GM23338 (cell line): ENCODE results near the gene HSCB. TPM values are rescaled to one million over a fixed set of nuclear protein-coding genes. Genes with fewer than 3 reads are reported as not detected.

ENCODE experiments used
- ATAC-seq: fragments of 200-7000 bp; cut with Tn5 transposase; 3 replicates; pipeline ENCODE4 v1.9.1; 2020
- DNase-seq: peaks from one replicate; pipeline ENCODE4 v3.0.0-alpha.2; 2015; ENCODE audit warnings: low spot score
- H2AFZ ChIP-seq: fragments of 200-600 bp; sonication (generic); 2 replicates; pipeline ENCODE4 v1.8.0; 2016; ENCODE audit warnings: antibody characterized with exemption, mild to moderate bottlenecking, moderate library complexity
- H3F3A ChIP-seq: fragments of 200-600 bp; sonication (generic); replicated peaks from 2 replicates; pipeline ENCODE4 v1.8.0; 2017; ENCODE audit warnings: antibody characterized with exemption, mixed run types, low read depth
- H3K27ac ChIP-seq: fragments of 200-600 bp; sonication (generic); 2 replicates; pipeline ENCODE4 v1.6.1; 2016; ENCODE audit warnings: low read depth
- H3K27me3 ChIP-seq: fragments of 200-600 bp; sonication (generic); 2 replicates; pipeline ENCODE4 v1.8.0; 2016; ENCODE audit warnings: mild to moderate bottlenecking, mixed run types, moderate library complexity; ENCODE audit not compliant: insufficient read depth
- H3K36me3 ChIP-seq: fragments of 200-600 bp; sonication (generic); 2 replicates; pipeline ENCODE4 v1.8.0; 2016; ENCODE audit warnings: mild to moderate bottlenecking; ENCODE audit not compliant: insufficient read depth
- H3K4me1 ChIP-seq: fragments of 200-600 bp; sonication (generic); 2 replicates; pipeline ENCODE4 v1.8.0; 2016; ENCODE audit warnings: mild to moderate bottlenecking, moderate library complexity; ENCODE audit not compliant: insufficient read depth
- H3K4me2 ChIP-seq: fragments of 200-600 bp; sonication (generic); 2 replicates; pipeline ENCODE4 v1.7.1; 2017; ENCODE audit warnings: mixed run types
- H3K4me3 ChIP-seq: fragments of 200-600 bp; sonication (generic); 2 replicates; pipeline ENCODE4 v1.6.1; 2016; ENCODE audit warnings: mixed run types
- H3K79me2 ChIP-seq: fragments of 200-600 bp; sonication (generic); replicated peaks from 2 replicates; pipeline ENCODE4 v1.8.0; 2017; ENCODE audit warnings: mild to moderate bottlenecking; ENCODE audit not compliant: insufficient read depth
- H3K9me2 ChIP-seq: fragments of 200-600 bp; sonication (generic); 2 replicates; pipeline ENCODE4 v1.8.0; 2017; ENCODE audit not compliant: insufficient read depth
- H4K20me1 ChIP-seq: fragments of 200-600 bp; sonication (generic); replicated peaks from 2 replicates; pipeline ENCODE4 v1.8.0; 2017; ENCODE audit warnings: mild to moderate bottlenecking; ENCODE audit not compliant: insufficient read depth
- H3K27ac Mint-ChIP-seq: 2 replicates; pipeline ENCODE4 v1.8.0; 2020; ENCODE audit warnings: inconsistent platforms, mild to moderate bottlenecking, moderate library complexity, mixed read lengths
- H3K27me3 Mint-ChIP-seq: 3 replicates; pipeline ENCODE4 v1.8.0; 2022; ENCODE audit warnings: low read depth, mild to moderate bottlenecking, moderate library complexity, mixed read lengths, inconsistent platforms; ENCODE audit not compliant: insufficient read depth, poor library complexity
- H3K36me3 Mint-ChIP-seq: 3 replicates; pipeline ENCODE4 v1.8.0; 2021; ENCODE audit warnings: low read depth, mild to moderate bottlenecking, inconsistent platforms, moderate library complexity, mixed read lengths
- H3K4me1 Mint-ChIP-seq: 3 replicates; pipeline ENCODE4 v1.8.0; 2020; ENCODE audit warnings: mild to moderate bottlenecking, inconsistent platforms, mixed read lengths
- H3K4me3 Mint-ChIP-seq: 3 replicates; pipeline ENCODE4 v1.8.0; 2021; ENCODE audit warnings: moderate library complexity, mild to moderate bottlenecking, inconsistent platforms, mixed read lengths
- H3K9me3 Mint-ChIP-seq: 3 replicates; pipeline ENCODE4 v1.8.0; 2020; ENCODE audit warnings: moderate library complexity, mild to moderate bottlenecking, inconsistent platforms, mixed read lengths
- CREB1 ChIP-seq: fragments of 250-450 bp; sonication (Bioruptor Pico); IDR thresholded peaks from 2 replicates; pipeline ENCODE4 v1.5.0; 2020; ENCODE audit warnings: low read depth, mild to moderate bottlenecking, moderate library complexity
- EZH2 ChIP-seq: fragments of 200-600 bp; sonication (generic); IDR thresholded peaks from one replicate; pipeline ENCODE4 v1.8.0; 2017; ENCODE audit warnings: antibody characterized with exemption, mild to moderate bottlenecking, low read depth; ENCODE audit not compliant: unreplicated experiment
- EZH2phosphoT487 ChIP-seq: fragments of 200-600 bp; sonication (generic); IDR thresholded peaks from one replicate; pipeline ENCODE4 v1.8.1; 2018; ENCODE audit warnings: antibody characterized with exemption; ENCODE audit not compliant: unreplicated experiment
- JUNB ChIP-seq: IDR thresholded peaks from one replicate; pipeline ENCODE4 v1.6.1; 2016; ENCODE audit warnings: antibody characterized with exemption; ENCODE audit not compliant: unreplicated experiment
- NANOG ChIP-seq: IDR thresholded peaks from 2 replicates; pipeline ENCODE4 v1.6.1; 2016; ENCODE audit warnings: antibody characterized with exemption, borderline replicate concordance
- POLR2AphosphoS5 ChIP-seq: IDR thresholded peaks from 2 replicates; pipeline ENCODE4 v1.6.1; 2016; ENCODE audit warnings: antibody characterized with exemption, low read depth
- STAT1 ChIP-seq: IDR thresholded peaks from one replicate; pipeline ENCODE4 v1.6.1; 2016; ENCODE audit warnings: antibody characterized with exemption; ENCODE audit not compliant: unreplicated experiment
- ZNF114 ChIP-seq: fragments of 250-450 bp; sonication (Bioruptor Pico); IDR thresholded peaks from 2 replicates; pipeline ENCODE4 v1.5.0; 2020; ENCODE audit warnings: mild to moderate bottlenecking, moderate library complexity
- ZNF331 ChIP-seq: fragments of 250-450 bp; sonication (Bioruptor Pico); IDR thresholded peaks from 2 replicates; pipeline ENCODE4 v1.5.0; 2020; ENCODE audit warnings: low read depth, mild to moderate bottlenecking, moderate library complexity
- polyA plus RNA-seq: library from polyadenylated mRNA; unstranded; fragments of >200 nt; fragmentation: Nextera tagmentation; extraction: Ambion mirVana; gene quantifications from 2 replicates; pipeline ENCODE4 v1.2.1, GENCODE V29; 2016
- total RNA-seq: library from RNA; depleted of rRNA; stranded (reverse); fragments of >200 nt; shearing (Covaris generic); gene quantifications from 2 replicates; pipeline ENCODE4 v1.2.3, GENCODE V29; 2014
- TF ChIP-seq, protein P1 (sequence below), 2 experiments: fragments of 200-600 bp in 1 of 2; sonication (generic) in 1 of 2; conservative IDR thresholded peaks; 2 replicates each; pipeline versions ENCODE4 v1.5.1 to v1.6.1; 2016 to 2017; ENCODE audit warnings: antibody characterized with exemption in 2 of 2, low read depth in 2 of 2, mild to moderate bottlenecking in 2 of 2, moderate library complexity in 1 of 2
- TF ChIP-seq, protein P2 (sequence below): IDR thresholded peaks from one replicate; pipeline ENCODE4 v1.6.1; 2018; ENCODE audit warnings: antibody characterized with exemption; ENCODE audit not compliant: unreplicated experiment
- TF ChIP-seq, protein P3 (sequence below): IDR thresholded peaks from 2 replicates; pipeline ENCODE4 v1.6.1; 2016; ENCODE audit warnings: antibody characterized with exemption
- TF ChIP-seq, protein P4 (sequence below): fragments of 250-450 bp; sonication (Bioruptor Pico); IDR thresholded peaks from 2 replicates; pipeline ENCODE4 v1.5.0; 2020; ENCODE audit warnings: mild to moderate bottlenecking, moderate library complexity

The HSCB gene
- total and polyA plus RNA-seq, 2 experiments from 2014 or later, result 18.6 to 30.9 TPM

DNA sequence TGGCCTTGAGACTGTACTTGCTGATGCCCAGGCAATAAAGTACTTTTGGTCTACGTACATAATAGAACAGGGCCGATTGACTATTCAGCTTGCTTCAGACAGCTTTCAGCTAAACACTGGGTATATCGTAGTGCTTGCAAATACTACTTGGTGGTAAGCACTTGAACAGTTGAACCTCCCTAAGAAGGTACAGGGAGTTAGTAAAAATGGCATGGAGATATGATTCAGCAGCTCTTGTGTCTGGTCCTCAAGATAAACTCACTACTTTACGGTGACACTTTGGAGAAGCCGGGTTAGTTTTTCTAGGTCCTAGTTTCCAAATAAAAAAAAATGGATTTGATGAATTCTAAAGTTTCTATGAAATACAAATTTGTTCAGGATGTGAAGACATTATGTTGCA lies 38.0 kb downstream of the HSCB start:
- H3K27ac Mint-ChIP-seq, result no peak overlapping the region
- no peaks in the 10 kb centered on the region for H3K4me1 ChIP-seq
- peaks cover 5% of the 10 kb centered on the region for H3K27me3 Mint-ChIP-seq
- H3K9me3 Mint-ChIP-seq, result no peaks in the 10 kb centered on the region
- H3K4me3 Mint-ChIP-seq, result no peak overlapping the region
- H4K20me1 ChIP-seq, result peaks cover 27% of the 10 kb centered on the region
- H3F3A ChIP-seq, result no peaks in the 10 kb centered on the region; the same call in 1 of the 2 replicates
- H3K9me2 ChIP-seq, result no peaks in the 10 kb centered on the region
- no peaks in the 10 kb centered on the region for H3K4me1 Mint-ChIP-seq
- H3K4me3 ChIP-seq, result no peak overlapping the region
- TF ChIP-seq EZH2 (no peak), JUNB (no peak), POLR2AphosphoS5 (no peak), ZNF331 (CRISPR knock-in tag) (no peak), ZNF114 (no peak), STAT1 (no peak), NANOG (no peak), CREB1 (CRISPR knock-in tag) (no peak), EZH2phosphoT487 (no peak)
- TF ChIP-seq, protein P1, sequence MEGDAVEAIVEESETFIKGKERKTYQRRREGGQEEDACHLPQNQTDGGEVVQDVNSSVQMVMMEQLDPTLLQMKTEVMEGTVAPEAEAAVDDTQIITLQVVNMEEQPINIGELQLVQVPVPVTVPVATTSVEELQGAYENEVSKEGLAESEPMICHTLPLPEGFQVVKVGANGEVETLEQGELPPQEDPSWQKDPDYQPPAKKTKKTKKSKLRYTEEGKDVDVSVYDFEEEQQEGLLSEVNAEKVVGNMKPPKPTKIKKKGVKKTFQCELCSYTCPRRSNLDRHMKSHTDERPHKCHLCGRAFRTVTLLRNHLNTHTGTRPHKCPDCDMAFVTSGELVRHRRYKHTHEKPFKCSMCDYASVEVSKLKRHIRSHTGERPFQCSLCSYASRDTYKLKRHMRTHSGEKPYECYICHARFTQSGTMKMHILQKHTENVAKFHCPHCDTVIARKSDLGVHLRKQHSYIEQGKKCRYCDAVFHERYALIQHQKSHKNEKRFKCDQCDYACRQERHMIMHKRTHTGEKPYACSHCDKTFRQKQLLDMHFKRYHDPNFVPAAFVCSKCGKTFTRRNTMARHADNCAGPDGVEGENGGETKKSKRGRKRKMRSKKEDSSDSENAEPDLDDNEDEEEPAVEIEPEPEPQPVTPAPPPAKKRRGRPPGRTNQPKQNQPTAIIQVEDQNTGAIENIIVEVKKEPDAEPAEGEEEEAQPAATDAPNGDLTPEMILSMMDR (conservative IDR thresholded peaks at IDR 0.05; ENCODE audit: low read depth in 2 of 2), result no peak
- TF ChIP-seq, protein P2, sequence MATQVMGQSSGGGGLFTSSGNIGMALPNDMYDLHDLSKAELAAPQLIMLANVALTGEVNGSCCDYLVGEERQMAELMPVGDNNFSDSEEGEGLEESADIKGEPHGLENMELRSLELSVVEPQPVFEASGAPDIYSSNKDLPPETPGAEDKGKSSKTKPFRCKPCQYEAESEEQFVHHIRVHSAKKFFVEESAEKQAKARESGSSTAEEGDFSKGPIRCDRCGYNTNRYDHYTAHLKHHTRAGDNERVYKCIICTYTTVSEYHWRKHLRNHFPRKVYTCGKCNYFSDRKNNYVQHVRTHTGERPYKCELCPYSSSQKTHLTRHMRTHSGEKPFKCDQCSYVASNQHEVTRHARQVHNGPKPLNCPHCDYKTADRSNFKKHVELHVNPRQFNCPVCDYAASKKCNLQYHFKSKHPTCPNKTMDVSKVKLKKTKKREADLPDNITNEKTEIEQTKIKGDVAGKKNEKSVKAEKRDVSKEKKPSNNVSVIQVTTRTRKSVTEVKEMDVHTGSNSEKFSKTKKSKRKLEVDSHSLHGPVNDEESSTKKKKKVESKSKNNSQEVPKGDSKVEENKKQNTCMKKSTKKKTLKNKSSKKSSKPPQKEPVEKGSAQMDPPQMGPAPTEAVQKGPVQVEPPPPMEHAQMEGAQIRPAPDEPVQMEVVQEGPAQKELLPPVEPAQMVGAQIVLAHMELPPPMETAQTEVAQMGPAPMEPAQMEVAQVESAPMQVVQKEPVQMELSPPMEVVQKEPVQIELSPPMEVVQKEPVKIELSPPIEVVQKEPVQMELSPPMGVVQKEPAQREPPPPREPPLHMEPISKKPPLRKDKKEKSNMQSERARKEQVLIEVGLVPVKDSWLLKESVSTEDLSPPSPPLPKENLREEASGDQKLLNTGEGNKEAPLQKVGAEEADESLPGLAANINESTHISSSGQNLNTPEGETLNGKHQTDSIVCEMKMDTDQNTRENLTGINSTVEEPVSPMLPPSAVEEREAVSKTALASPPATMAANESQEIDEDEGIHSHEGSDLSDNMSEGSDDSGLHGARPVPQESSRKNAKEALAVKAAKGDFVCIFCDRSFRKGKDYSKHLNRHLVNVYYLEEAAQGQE, result no peak
- TF ChIP-seq, protein P3, sequence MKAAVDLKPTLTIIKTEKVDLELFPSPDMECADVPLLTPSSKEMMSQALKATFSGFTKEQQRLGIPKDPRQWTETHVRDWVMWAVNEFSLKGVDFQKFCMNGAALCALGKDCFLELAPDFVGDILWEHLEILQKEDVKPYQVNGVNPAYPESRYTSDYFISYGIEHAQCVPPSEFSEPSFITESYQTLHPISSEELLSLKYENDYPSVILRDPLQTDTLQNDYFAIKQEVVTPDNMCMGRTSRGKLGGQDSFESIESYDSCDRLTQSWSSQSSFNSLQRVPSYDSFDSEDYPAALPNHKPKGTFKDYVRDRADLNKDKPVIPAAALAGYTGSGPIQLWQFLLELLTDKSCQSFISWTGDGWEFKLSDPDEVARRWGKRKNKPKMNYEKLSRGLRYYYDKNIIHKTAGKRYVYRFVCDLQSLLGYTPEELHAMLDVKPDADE, result no peak
- TF ChIP-seq, protein P4, sequence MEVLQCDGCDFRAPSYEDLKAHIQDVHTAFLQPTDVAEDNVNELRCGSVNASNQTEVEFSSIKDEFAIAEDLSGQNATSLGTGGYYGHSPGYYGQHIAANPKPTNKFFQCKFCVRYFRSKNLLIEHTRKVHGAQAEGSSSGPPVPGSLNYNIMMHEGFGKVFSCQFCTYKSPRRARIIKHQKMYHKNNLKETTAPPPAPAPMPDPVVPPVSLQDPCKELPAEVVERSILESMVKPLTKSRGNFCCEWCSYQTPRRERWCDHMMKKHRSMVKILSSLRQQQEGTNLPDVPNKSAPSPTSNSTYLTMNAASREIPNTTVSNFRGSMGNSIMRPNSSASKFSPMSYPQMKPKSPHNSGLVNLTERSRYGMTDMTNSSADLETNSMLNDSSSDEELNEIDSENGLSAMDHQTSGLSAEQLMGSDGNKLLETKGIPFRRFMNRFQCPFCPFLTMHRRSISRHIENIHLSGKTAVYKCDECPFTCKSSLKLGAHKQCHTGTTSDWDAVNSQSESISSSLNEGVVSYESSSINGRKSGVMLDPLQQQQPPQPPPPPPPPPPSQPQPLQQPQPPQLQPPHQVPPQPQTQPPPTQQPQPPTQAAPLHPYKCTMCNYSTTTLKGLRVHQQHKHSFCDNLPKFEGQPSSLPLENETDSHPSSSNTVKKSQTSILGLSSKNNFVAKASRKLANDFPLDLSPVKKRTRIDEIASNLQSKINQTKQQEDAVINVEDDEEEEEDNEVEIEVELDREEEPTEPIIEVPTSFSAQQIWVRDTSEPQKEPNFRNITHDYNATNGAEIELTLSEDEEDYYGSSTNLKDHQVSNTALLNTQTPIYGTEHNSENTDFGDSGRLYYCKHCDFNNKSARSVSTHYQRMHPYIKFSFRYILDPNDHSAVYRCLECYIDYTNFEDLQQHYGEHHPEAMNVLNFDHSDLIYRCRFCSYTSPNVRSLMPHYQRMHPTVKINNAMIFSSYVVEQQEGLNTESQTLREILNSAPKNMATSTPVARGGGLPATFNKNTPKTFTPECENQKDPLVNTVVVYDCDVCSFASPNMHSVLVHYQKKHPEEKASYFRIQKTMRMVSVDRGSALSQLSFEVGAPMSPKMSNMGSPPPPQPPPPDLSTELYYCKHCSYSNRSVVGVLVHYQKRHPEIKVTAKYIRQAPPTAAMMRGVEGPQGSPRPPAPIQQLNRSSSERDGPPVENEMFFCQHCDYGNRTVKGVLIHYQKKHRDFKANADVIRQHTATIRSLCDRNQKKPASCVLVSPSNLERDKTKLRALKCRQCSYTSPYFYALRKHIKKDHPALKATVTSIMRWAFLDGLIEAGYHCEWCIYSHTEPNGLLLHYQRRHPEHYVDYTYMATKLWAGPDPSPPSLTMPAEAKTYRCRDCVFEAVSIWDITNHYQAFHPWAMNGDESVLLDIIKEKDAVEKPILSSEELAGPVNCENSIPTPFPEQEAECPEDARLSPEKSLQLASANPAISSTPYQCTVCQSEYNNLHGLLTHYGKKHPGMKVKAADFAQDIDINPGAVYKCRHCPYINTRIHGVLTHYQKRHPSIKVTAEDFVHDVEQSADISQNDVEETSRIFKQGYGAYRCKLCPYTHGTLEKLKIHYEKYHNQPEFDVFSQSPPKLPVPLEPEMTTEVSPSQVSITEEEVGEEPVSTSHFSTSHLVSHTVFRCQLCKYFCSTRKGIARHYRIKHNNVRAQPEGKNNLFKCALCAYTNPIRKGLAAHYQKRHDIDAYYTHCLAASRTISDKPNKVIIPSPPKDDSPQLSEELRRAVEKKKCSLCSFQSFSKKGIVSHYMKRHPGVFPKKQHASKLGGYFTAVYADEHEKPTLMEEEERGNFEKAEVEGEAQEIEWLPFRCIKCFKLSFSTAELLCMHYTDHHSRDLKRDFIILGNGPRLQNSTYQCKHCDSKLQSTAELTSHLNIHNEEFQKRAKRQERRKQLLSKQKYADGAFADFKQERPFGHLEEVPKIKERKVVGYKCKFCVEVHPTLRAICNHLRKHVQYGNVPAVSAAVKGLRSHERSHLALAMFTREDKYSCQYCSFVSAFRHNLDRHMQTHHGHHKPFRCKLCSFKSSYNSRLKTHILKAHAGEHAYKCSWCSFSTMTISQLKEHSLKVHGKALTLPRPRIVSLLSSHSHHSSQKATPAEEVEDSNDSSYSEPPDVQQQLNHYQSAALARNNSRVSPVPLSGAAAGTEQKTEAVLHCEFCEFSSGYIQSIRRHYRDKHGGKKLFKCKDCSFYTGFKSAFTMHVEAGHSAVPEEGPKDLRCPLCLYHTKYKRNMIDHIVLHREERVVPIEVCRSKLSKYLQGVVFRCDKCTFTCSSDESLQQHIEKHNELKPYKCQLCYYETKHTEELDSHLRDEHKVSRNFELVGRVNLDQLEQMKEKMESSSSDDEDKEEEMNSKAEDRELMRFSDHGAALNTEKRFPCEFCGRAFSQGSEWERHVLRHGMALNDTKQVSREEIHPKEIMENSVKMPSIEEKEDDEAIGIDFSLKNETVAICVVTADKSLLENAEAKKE (CRISPR knock-in tag), result no peak
- no peak overlapping the region for H2AFZ ChIP-seq
- no peak overlapping the region for H3K4me2 ChIP-seq
- H3K79me2 ChIP-seq, result peaks cover 59% of the 10 kb centered on the region
- H3K27me3 ChIP-seq, result no peaks in the 10 kb centered on the region
- H3K36me3 ChIP-seq, result peaks cover 26% of the 10 kb centered on the region; the same call in 1 of the 2 replicates
- ATAC-seq (no peak), DNase-seq (no peak)
- peaks cover 58% of the 10 kb centered on the region for H3K36me3 Mint-ChIP-seq
- peak overlapping the region; percentile 34; the same call in 1 of the 2 replicates for H3K27ac ChIP-seq
